ENCODE measurements around the gene SATB1.

Gene SATB1

GRCh38 chr3:18431266-18431665, 6.1 kb upstream of the SATB1 start:
- no peak for DNase-seq (ENCODE audit: low read depth)

- DNase-seq (ENCODE audit: low read depth) = no peak
Observed at GRCh38 chr3:18428991-18429745, 4.0 kb upstream of the SATB1 start.

DNA sequence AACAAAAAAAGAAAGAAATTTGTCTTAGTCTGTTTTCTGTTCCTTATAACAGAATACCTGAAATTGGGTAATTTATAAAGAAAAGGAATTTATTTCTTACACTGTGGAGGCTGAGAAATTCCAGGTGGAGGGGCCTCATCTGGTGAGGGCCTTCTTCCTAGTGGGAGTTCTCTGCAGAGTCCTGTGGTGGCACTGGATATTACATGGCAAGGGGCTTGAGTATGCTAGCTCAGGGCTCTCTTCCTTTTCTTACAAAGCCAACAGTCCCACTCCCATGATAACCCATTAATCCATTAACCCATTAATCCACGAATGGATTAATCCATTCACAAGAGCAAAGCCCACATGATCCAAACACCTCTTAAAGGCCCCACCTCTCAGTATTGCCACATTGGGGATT, 2.9 kb upstream of the SATB1 start:
- DNase-seq (ENCODE audit: low read depth) = no peak

GRCh38 chr3:18426597-18427193, 1.6 kb upstream of the SATB1 start:
- no peak for DNase-seq (ENCODE audit: low read depth)

- peak; percentile 80 for DNase-seq (ENCODE audit: low read depth)
Observed at GRCh38 chr3:18425641-18426257, 610 bp upstream of the SATB1 start.

GRCh38 chr3:18424213-18424728, 868 bp downstream of the SATB1 start:
- no peak for DNase-seq (ENCODE audit: low read depth)

- DNase-seq (ENCODE audit: low read depth) = no peak
Observed at GRCh38 chr3:18423401-18424212, 1.5 kb downstream of the SATB1 start.

- no peak for DNase-seq (ENCODE audit: low read depth)
Observed at GRCh38 chr3:18422972-18423371, 2.2 kb downstream of the SATB1 start.

- no peak for DNase-seq (ENCODE audit: low read depth)
Observed at GRCh38 chr3:18420555-18420954, 4.6 kb downstream of the SATB1 start.

GRCh38 chr3:18419232-18419631, 5.9 kb downstream of the SATB1 start:
- DNase-seq (ENCODE audit: low read depth) = no peak

DNA sequence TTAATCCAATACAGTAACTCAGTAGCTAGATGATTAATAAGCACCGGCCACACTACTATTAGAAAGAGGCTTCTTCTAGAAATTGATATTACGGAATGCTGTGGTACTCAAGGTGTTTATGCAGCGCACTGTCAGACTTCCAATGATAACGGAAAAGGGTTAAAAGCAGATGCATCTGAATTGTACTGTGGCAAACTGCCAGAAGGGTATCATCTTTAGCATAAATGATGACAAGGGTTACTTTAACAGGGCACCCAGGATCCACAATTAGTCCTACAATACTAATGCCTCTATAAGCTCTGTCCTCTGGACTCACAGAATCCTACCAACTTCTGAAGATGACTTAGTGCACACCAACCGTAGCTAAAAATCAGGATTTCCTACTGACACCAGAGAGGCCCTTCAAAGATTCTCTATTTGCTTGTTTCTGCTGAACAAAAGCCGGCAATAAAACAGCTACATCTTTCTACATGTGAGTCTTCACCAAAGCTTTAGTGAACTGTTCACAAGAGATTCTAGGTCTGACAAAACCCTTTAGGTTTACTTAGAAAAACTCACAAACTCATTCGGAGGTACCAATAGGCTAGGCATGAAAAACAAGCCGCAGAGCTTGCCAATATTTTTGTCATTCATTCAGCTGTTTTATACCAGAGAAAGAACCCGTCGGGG, 7.1 kb downstream of the SATB1 start:
- DNase-seq (ENCODE audit: low read depth) = no peak

- DNase-seq (ENCODE audit: low read depth) = no peak
Observed at GRCh38 chr3:18416332-18416731, 8.8 kb downstream of the SATB1 start.

DNA sequence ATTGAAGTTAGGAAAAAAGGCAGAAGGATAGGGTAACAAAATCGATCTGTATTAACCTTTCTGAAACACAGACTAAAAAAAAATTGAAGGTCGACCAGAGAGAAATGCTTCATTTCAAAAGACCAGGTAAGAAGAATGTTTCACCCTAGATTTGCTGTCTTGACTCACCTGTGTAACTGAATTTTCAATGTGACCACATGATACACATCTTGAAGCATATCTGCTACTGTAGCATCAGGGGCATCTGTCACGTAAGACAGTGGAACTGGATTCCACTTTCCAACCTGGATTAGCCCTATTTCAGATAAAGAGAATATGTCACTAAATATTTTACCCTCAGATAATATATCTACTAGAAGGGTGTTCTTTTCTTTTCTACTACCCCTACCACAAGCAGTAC, 9.3 kb downstream of the SATB1 start:
- DNase-seq (ENCODE audit: low read depth) = no peak

GRCh38 chr3:18415167-18415566, 10.0 kb downstream of the SATB1 start:
- no peak for DNase-seq (ENCODE audit: low read depth)

DNA sequence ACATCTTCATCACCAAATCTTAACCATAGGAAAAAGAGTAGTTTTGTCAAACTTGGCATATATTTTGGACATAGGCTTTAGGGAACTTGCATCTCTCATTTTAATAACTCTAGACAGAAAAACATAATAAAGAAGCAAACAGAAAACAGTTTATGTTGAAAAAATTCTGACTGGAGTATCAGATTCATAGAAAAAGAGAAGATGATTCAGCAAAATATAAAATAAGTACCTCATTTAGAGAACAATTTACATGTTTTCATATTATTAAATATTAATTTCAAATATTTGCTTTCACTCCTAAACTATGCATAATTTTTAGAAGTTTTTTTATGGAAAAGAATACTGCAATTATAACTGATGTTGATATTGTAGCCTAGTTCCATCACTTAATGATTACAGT, 12.5 kb downstream of the SATB1 start:
- no peak for DNase-seq (ENCODE audit: low read depth)

DNA sequence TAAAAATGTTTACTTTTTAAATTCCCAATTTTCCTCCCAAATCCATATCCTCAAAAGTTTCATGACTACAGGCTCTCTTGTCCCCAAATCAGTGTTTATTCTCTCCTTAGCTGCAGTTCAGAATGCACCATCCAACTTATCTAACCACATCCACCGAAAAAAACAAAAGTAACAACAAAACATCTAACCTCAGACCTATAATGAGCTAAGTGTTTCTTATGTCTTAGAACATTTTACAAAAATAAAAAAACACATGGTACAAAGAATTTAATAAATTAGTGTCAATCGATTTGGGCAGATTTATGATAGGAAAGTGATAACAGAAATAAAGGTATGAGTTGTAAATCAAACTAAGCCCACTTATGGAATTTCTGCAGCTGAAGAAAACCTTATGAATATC, 13.6 kb downstream of the SATB1 start:
- no peak for DNase-seq (ENCODE audit: low read depth)

GRCh38 chr3:18410205-18410604, 14.9 kb downstream of the SATB1 start:
- no peak for DNase-seq (ENCODE audit: low read depth)

GRCh38 chr3:18409266-18409665, 15.9 kb downstream of the SATB1 start:
- DNase-seq (ENCODE audit: low read depth) = no peak

DNA sequence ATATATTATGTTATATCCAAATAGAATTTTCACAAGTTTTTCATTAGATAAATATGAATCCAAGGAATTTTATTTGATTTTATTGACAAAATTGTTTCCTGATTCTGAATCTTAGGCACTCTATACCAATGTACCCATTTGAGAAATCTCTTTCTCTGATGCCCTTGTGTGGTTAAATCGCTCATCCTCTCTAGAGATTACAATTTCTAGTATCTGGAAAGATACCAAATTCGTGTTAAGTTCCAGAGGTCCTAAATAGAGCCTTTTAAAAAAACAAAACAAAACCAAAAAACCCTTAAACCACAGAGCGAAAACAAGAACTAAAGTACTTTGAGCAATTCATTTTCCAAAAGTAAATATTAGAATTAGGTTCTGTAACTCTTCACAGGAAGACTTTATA, 20.0 kb downstream of the SATB1 start:
- DNase-seq (ENCODE audit: low read depth) = no peak

DNA sequence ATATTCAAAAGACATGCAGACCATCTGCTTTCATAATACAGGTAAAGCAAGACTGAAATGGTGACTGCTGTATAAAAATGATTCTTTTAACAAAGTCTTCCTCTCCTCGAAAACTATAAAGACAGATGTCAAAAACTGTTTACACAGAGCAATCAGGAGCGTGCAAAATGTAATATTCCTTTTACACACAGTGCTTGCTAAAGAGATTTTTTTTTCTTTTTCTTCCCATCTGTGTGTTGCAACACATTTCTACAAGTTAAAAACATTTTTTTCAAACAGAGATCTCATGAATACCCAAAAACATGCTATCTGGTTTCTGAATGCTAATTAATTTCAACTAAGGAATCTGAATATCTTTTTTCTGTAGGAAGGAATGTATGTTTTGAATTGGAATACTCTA, 22.1 kb downstream of the SATB1 start:
- DNase-seq (ENCODE audit: low read depth) = no peak

DNA sequence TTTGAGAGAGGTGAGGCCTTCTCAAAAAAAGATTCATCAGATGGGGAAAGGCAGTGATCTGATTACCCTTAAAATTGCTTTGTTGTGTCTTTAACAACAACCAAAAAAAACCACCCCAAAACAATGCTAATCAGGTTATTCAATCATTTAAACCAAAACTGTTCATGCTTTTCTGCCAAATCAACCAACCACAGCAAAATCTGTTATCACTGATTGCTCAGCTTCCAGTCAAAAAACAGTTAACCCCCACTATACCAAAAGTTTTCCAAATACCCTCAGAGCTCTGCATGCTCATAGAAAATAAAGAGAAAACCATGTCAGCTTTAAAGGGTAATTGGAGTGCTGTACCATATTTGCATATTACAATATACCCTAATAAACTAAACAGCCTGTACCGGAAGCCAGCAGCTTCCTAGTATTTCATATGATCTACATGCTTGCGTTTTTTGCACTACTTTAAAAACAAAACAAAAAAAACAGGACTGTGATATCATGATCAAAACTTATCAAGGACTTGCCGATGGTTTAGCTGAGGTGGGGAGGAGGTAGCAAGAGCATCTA, 22.8 kb downstream of the SATB1 start:
- DNase-seq (ENCODE audit: low read depth) = no peak

All from stimulated activated CD4-positive, alpha-beta T cell treated with anti-CD3 and anti-CD28 coated beads, Interleukin-2, amount 100 ng/mL, for 4 hours (primary cell).